HepG2 (cell line): ENCODE data around the gene UBE2H. TPM values are rescaled to one million over a fixed set of nuclear protein-coding genes. Genes with fewer than 3 reads are reported as not detected.

Experiments used
- ATAC-seq: fragments of 200-7000 bp; cut with Tn5 transposase; 3 replicates; pipeline ENCODE4 v1.9.1; 2020; ENCODE audit warnings: mild to moderate bottlenecking, moderate library complexity
- BruUV-seq: library from RNA; stranded (reverse); fragments of 400-500 nt; replicated peaks from 2 replicates; lab custom pipeline; 2021; lab: Mats Ljungman, UMichigan
- CTCF ChIA-PET: fragments of 300-600 bp; formaldehyde crosslinking; extraction: SDS; loops from one replicate; lab custom pipeline; 2021; ENCODE audit warnings: low total read pairs, inconsistent platforms, low intra/inter-chr PET ratio; lab: Yijun Ruan, JAX
- POLR2A ChIA-PET: fragments of 350-600 bp; sonication (Branson Sonifier 250); formaldehyde crosslinking; loops from one replicate; lab custom pipeline; 2020; ENCODE audit warnings: antibody characterized with exemption, inconsistent platforms; lab: Yijun Ruan, JAX
- DNase-seq: peaks from one replicate; pipeline ENCODE4 v3.0.0-alpha.2; 2015; ENCODE audit warnings: low spot score
- FAIRE-seq: peaks from 3 replicates; lab custom pipeline; 2011; peaks lifted over from hg19 to GRCh38; lab: Jason Lieb, UNC
- H2AFZ ChIP-seq: one replicate; pipeline ENCODE4 v1.6.1; 2011; ENCODE audit warnings: low read length, inconsistent platforms
- H3K27ac ChIP-seq: fragments of 300-600 bp; 3 replicates; pipeline ENCODE4 v1.8.0; 2011; ENCODE audit warnings: mixed run types, mild to moderate bottlenecking, mixed read lengths, low read length, inconsistent platforms; ENCODE audit not compliant: insufficient read depth; ENCODE audit errors: extremely low read length
- H3K27me3 ChIP-seq, 2 experiments: fragments of 200-600 bp in 1 of 2; 2 replicates in 1 of 2; 3 replicates in 1 of 2; pipeline versions ENCODE4 v1.6.0 to v1.8.0; 2011; ENCODE audit warnings: low read length in 2 of 2, mild to moderate bottlenecking in 2 of 2, moderate library complexity in 2 of 2, inconsistent platforms in 1 of 2; ENCODE audit not compliant: insufficient read depth in 2 of 2, control insufficient read depth in 1 of 2
- H3K36me3 ChIP-seq, 2 experiments: fragments of 200-600 bp in 1 of 2; replicated peaks in 1 of 2; 2 replicates in 1 of 2; 3 replicates in 1 of 2; pipeline versions ENCODE4 v1.5.1 to v1.8.0; 2011; ENCODE audit warnings: low read length in 2 of 2, inconsistent platforms in 1 of 2; ENCODE audit not compliant: insufficient read depth in 2 of 2, control insufficient read depth in 1 of 2
- H3K4me1 ChIP-seq: 2 replicates; pipeline ENCODE4 v1.5.1; 2012; ENCODE audit warnings: low read length, inconsistent platforms; ENCODE audit not compliant: insufficient read depth
- H3K4me2 ChIP-seq: 2 replicates; pipeline ENCODE4 v1.6.0; 2011; ENCODE audit warnings: low read depth, low read length, inconsistent platforms
- H3K4me3 ChIP-seq, 3 experiments: fragments of 200-600 bp in 1 of 3; sonication (generic), shearing (Covaris generic) in 1 of 3; replicated peaks in 1 of 3; 2 replicates each; pipeline ENCODE4 v1.5.1; 2011 to 2016; ENCODE audit warnings: low read length in 3 of 3, inconsistent platforms in 2 of 3, low read depth in 2 of 3, mild to moderate bottlenecking in 2 of 3, control low read depth in 1 of 3, mixed read lengths in 1 of 3; ENCODE audit not compliant: insufficient read depth in 1 of 3
- H3K79me2 ChIP-seq: one replicate; pipeline ENCODE4 v1.6.1; 2011; ENCODE audit warnings: low read length, inconsistent platforms; ENCODE audit not compliant: insufficient read depth
- H3K9ac ChIP-seq: 2 replicates; pipeline ENCODE4 v1.6.0; 2011; ENCODE audit warnings: mild to moderate bottlenecking, low read depth, low read length, inconsistent platforms; ENCODE audit not compliant: insufficient read depth
- H3K9me3 ChIP-seq: 2 replicates; pipeline ENCODE4 v1.5.1; 2012; ENCODE audit warnings: mild to moderate bottlenecking, low read length
- H4K20me1 ChIP-seq: 2 replicates; pipeline ENCODE4 v1.6.0; 2011; ENCODE audit warnings: inconsistent platforms, mild to moderate bottlenecking, low read length, moderate library complexity; ENCODE audit not compliant: insufficient read depth
- CBX5 ChIP-seq: sonication (generic); formaldehyde crosslinking; IDR thresholded peaks from 2 replicates; pipeline ENCODE4 v1.4.0; 2020; ENCODE audit warnings: missing genetic modification reagents, borderline replicate concordance
- DNMT1 ChIP-seq: sonication (generic); formaldehyde crosslinking; IDR thresholded peaks from 2 replicates; pipeline ENCODE4 v1.5.1; 2020; ENCODE audit warnings: mild to moderate bottlenecking, missing genetic modification reagents
- FOSL2 ChIP-seq: sonication (generic); formaldehyde crosslinking; IDR thresholded peaks from 2 replicates; pipeline ENCODE4 v1.4.0; 2020; ENCODE audit warnings: missing genetic modification reagents
- KDM3A ChIP-seq: IDR thresholded peaks from 2 replicates; pipeline ENCODE4 v1.6.1; 2018; ENCODE audit warnings: low read depth, missing compliant biosample characterization
- MAFK ChIP-seq, 2 experiments: IDR thresholded peaks in 1 of 2; conservative IDR thresholded peaks in 1 of 2; 2 replicates each; pipeline ENCODE4 v1.6.1; 2011; ENCODE audit warnings: improper control_type of control experiment in 2 of 2, low read length in 2 of 2
- MTA3 ChIP-seq: sonication (generic); formaldehyde crosslinking; IDR thresholded peaks from 2 replicates; pipeline ENCODE4 v1.4.0; 2020; ENCODE audit warnings: missing genetic modification reagents
- SATB2 ChIP-seq: sonication (generic); formaldehyde crosslinking; IDR thresholded peaks from 2 replicates; pipeline ENCODE4 v1.5.0; 2020; ENCODE audit warnings: missing genetic modification reagents
- SPEN ChIP-seq: sonication (generic); formaldehyde crosslinking; IDR thresholded peaks from 2 replicates; pipeline ENCODE4 v1.5.1; 2020; ENCODE audit warnings: low read depth, mild to moderate bottlenecking, missing genetic modification reagents
- SYNCRIP ChIP-seq: fragments of 200-400 bp; formaldehyde crosslinking; IDR thresholded peaks from 2 replicates; pipeline ENCODE4 v1.6.1; 2018; ENCODE audit warnings: mild to moderate bottlenecking, low read depth, low read length; ENCODE audit not compliant: insufficient read depth
- ZFP41 ChIP-seq: sonication (generic); formaldehyde crosslinking; IDR thresholded peaks from 2 replicates; pipeline ENCODE4 v1.4.0; 2020; ENCODE audit warnings: mild to moderate bottlenecking, missing genetic modification reagents, borderline replicate concordance
- ZMYM3 ChIP-seq: sonication (generic); formaldehyde crosslinking; IDR thresholded peaks from 2 replicates; pipeline ENCODE4 v1.5.1; 2020; ENCODE audit warnings: mild to moderate bottlenecking, missing genetic modification reagents
- ZNF446 ChIP-seq: sonication (generic); formaldehyde crosslinking; IDR thresholded peaks from 2 replicates; pipeline ENCODE4 v1.5.0; 2020; ENCODE audit warnings: mild to moderate bottlenecking, missing genetic modification reagents
- ZNF562 ChIP-seq: sonication (generic); formaldehyde crosslinking; IDR thresholded peaks from 2 replicates; pipeline ENCODE4 v1.8.0; 2022; ENCODE audit warnings: missing genetic modification reagents, borderline replicate concordance
- ZNF775 ChIP-seq: sonication (generic); formaldehyde crosslinking; IDR thresholded peaks from 2 replicates; pipeline ENCODE4 v1.4.0; 2020; ENCODE audit warnings: missing genetic modification reagents, mild to moderate bottlenecking, moderate library complexity, borderline replicate concordance
- whole genome bisulfite sequencing: methylation state at CpG from one replicate; pipeline ENCODE4 v1.1.6; 2017; ENCODE audit warnings: low lambda C conversion rate; 5-methylcytosine and 5-hydroxymethylcytosine counted together
- in situ Hi-C: cut with HindIII; loops from 2 replicates; pipeline ENCODE4 v1.10.0; 2017; ENCODE audit warnings: low pct_unique_long_range_greater_than_20kb; ENCODE audit not compliant: extremely low pct_ligation_motif_present
- intact Hi-C: fragments of 100-400 bp; cut with micrococcal nuclease; formaldehyde crosslinking; loops from one replicate; pipeline ENCODE4 v1.10.0; 2022; ENCODE audit not compliant: unreplicated experiment
- polyA plus RNA-seq, 8 experiments: library from polyadenylated mRNA; depleted of rRNA in 3 of 8; stranded (reverse) in 7 of 8; unstranded in 1 of 8; fragments of >200 nt; fragmentation: Illumina TruSeq in 4 of 8; extraction: Trizol in 4 of 8; gene quantifications; 2 replicates each; pipeline versions ENCODE4 v1.2.1 to v1.2.3, GENCODE V29; 2011 to 2016; ENCODE audit warnings: low read depth in 4 of 8, missing spikeins in 1 of 8, mixed read lengths in 1 of 8; ENCODE audit not compliant: insufficient read depth in 1 of 8
- total RNA-seq, 5 experiments: library from RNA; depleted of rRNA; stranded (reverse); fragments of >200 nt; fragmentation: Illumina TruSeq; extraction: Trizol; gene quantifications; 2 replicates each; pipeline ENCODE4 v1.2.3, GENCODE V29; 2016; ENCODE audit warnings: low read depth in 1 of 5
- TF ChIP-seq, protein P1 (sequence below): sonication (generic); formaldehyde crosslinking; IDR thresholded peaks from 2 replicates; pipeline ENCODE4 v1.5.1; 2020; ENCODE audit warnings: mild to moderate bottlenecking, moderate library complexity, missing genetic modification reagents
- TF ChIP-seq, protein P2 (sequence below): IDR thresholded peaks from 2 replicates; pipeline ENCODE4 v1.4.0; 2020; ENCODE audit warnings: mild to moderate bottlenecking, missing genetic modification reagents
- TF ChIP-seq, protein P3 (sequence below): sonication (generic); formaldehyde crosslinking; IDR thresholded peaks from 2 replicates; pipeline ENCODE4 v1.5.0; 2020; ENCODE audit warnings: mild to moderate bottlenecking, missing genetic modification reagents, borderline replicate concordance

The UBE2H gene
- total and polyA plus RNA-seq, 2 of the 13 experiments (the other 11 are each of a cell fraction or from before 2014, with no cell fraction given), result 15.5 to 40.1 TPM

DNA sequence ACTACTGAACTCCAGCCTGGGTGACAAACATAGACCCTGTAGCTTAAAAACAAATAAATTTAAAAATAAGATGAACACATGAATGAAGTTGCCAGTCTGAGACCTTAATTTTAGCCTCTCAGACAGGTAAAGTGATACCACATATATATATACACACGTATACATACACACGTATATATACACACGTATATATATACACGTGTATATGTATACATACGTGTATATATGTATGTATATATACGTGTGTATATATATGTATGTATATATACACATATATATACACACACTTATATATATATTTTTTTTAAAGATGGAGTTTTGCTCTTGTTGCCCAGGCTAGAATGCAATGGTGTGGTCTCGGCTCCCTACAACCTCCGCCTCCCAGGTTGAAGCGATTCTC is 62.7 kb downstream of the UBE2H start:
- peak overlapping the region; percentile 36; the same call in 1 of the 2 replicates for H3K4me2 ChIP-seq
- H3K4me3 ChIP-seq, result no peak overlapping the region
- FAIRE-seq (no peak), ATAC-seq (no peak), DNase-seq (no peak)
- no peaks in the 10 kb centered on the region for H3K9me3 ChIP-seq
- peaks cover 19% of the 10 kb centered on the region for H3K4me1 ChIP-seq
- TF ChIP-seq ZMYM3 (CRISPR knock-in tag) (no peak), SATB2 (CRISPR knock-in tag) (no peak), ZNF446 (CRISPR knock-in tag) (no peak), ZFP41 (CRISPR knock-in tag) (no peak), ZNF775 (CRISPR knock-in tag) (no peak), MAFK (conservative IDR thresholded peaks at IDR 0.05 in 1 of 2, IDR thresholded peaks at IDR 0.05 in 1 of 2; ENCODE audit: low read length in 2 of 2) (no peak), SPEN (CRISPR knock-in tag) (no peak), CBX5 (no peak), SYNCRIP (no peak), ZNF562 (CRISPR knock-in tag) (no peak), KDM3A (CRISPR knock-in tag) (no peak), DNMT1 (CRISPR knock-in tag) (no peak), FOSL2 (no peak), MTA3 (CRISPR knock-in tag) (no peak)
- TF ChIP-seq, protein P1, sequence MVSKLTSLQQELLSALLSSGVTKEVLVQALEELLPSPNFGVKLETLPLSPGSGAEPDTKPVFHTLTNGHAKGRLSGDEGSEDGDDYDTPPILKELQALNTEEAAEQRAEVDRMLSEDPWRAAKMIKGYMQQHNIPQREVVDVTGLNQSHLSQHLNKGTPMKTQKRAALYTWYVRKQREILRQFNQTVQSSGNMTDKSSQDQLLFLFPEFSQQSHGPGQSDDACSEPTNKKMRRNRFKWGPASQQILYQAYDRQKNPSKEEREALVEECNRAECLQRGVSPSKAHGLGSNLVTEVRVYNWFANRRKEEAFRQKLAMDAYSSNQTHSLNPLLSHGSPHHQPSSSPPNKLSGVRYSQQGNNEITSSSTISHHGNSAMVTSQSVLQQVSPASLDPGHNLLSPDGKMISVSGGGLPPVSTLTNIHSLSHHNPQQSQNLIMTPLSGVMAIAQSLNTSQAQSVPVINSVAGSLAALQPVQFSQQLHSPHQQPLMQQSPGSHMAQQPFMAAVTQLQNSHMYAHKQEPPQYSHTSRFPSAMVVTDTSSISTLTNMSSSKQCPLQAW (CRISPR knock-in tag), result no peak
- TF ChIP-seq, protein P2, sequence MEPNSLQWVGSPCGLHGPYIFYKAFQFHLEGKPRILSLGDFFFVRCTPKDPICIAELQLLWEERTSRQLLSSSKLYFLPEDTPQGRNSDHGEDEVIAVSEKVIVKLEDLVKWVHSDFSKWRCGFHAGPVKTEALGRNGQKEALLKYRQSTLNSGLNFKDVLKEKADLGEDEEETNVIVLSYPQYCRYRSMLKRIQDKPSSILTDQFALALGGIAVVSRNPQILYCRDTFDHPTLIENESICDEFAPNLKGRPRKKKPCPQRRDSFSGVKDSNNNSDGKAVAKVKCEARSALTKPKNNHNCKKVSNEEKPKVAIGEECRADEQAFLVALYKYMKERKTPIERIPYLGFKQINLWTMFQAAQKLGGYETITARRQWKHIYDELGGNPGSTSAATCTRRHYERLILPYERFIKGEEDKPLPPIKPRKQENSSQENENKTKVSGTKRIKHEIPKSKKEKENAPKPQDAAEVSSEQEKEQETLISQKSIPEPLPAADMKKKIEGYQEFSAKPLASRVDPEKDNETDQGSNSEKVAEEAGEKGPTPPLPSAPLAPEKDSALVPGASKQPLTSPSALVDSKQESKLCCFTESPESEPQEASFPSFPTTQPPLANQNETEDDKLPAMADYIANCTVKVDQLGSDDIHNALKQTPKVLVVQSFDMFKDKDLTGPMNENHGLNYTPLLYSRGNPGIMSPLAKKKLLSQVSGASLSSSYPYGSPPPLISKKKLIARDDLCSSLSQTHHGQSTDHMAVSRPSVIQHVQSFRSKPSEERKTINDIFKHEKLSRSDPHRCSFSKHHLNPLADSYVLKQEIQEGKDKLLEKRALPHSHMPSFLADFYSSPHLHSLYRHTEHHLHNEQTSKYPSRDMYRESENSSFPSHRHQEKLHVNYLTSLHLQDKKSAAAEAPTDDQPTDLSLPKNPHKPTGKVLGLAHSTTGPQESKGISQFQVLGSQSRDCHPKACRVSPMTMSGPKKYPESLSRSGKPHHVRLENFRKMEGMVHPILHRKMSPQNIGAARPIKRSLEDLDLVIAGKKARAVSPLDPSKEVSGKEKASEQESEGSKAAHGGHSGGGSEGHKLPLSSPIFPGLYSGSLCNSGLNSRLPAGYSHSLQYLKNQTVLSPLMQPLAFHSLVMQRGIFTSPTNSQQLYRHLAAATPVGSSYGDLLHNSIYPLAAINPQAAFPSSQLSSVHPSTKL (CRISPR knock-in tag), result no peak
- TF ChIP-seq, protein P3, sequence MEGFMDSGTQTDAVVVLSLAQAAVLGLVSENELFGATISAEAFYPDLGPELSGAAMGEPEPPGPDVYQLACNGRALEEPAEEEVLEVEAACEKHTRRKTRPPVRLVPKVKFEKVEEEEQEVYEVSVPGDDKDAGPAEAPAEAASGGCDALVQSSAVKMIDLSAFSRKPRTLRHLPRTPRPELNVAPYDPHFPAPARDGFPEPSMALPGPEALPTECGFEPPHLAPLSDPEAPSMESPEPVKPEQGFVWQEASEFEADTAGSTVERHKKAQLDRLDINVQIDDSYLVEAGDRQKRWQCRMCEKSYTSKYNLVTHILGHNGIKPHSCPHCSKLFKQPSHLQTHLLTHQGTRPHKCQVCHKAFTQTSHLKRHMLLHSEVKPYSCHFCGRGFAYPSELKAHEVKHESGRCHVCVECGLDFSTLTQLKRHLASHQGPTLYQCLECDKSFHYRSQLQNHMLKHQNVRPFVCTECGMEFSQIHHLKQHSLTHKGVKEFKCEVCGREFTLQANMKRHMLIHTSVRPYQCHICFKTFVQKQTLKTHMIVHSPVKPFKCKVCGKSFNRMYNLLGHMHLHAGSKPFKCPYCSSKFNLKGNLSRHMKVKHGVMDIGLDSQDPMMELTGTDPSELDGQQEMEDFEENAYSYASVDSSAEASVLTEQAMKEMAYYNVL (CRISPR knock-in tag), result no peak
- BruUV-seq, result no TSS peak
- CTCF ChIA-PET, result no interaction called here
- H3K36me3 ChIP-seq, result peaks cover 2 to 14% of the 10 kb centered on the region in 2 experiments; a peak in 4 of 5 replicates
- in situ Hi-C loops, result no loop called here
- intact Hi-C loops, result no loop called here
- POLR2A ChIA-PET, result no interaction called here
- 96% methylated on average over 9 of the region's 9 CpGs for WGBS
- H3K9ac ChIP-seq, result no peak overlapping the region
- peaks cover 4% of the 10 kb centered on the region for H4K20me1 ChIP-seq
- H3K27me3 ChIP-seq, result no peaks in the 10 kb centered on the region
- H3K27ac ChIP-seq, result peak overlapping the region; percentile 33
- no peak overlapping the region for H2AFZ ChIP-seq
- H3K79me2 ChIP-seq, result no peaks in the 10 kb centered on the region
